ENCODE measurements around the gene UTP11.

Gene UTP11

GRCh38 chr1:38055965-38056364, 43.4 kb downstream of the UTP11 start:
- Mint-ChIP-seq H3K4me1 (ENCODE audit: low read depth) (peaks cover 11% of the 10 kb centered on the region), H3K9me3 (no peaks in the 10 kb centered on the region), H3K27ac (no peak overlapping the region), H3K27me3 (ENCODE audit: low read depth) (peaks cover 2% of the 10 kb centered on the region), H3K36me3 (ENCODE audit: low read depth) (no peaks in the 10 kb centered on the region), H3K4me3 (no peak overlapping the region)
- no peak for DNase-seq (ENCODE audit: low spot score)

GRCh38 chr1:38059635-38060250, 47.2 kb downstream of the UTP11 start:
- Mint-ChIP-seq H3K4me3 (no peak overlapping the region), H3K27ac (no peak overlapping the region), H3K9me3 (no peaks in the 10 kb centered on the region), H3K4me1 (ENCODE audit: low read depth) (peaks cover 8% of the 10 kb centered on the region), H3K27me3 (ENCODE audit: low read depth) (no peaks in the 10 kb centered on the region), H3K36me3 (ENCODE audit: low read depth) (no peaks in the 10 kb centered on the region)
- DNase-seq (ENCODE audit: low spot score), result no peak

- Mint-ChIP-seq H3K4me3 (no peak overlapping the region), H3K27ac (no peak overlapping the region), H3K36me3 (ENCODE audit: low read depth) (no peaks in the 10 kb centered on the region), H3K4me1 (ENCODE audit: low read depth) (peaks cover 8% of the 10 kb centered on the region), H3K9me3 (no peaks in the 10 kb centered on the region), H3K27me3 (ENCODE audit: low read depth) (no peaks in the 10 kb centered on the region)
- DNase-seq (ENCODE audit: low spot score), result no peak
These were observed 48.0 kb downstream of the UTP11 start for GRCh38 chr1:38060498-38060897.

GRCh38 chr1:38061290-38061689, 48.8 kb downstream of the UTP11 start:
- Mint-ChIP-seq H3K27me3 (ENCODE audit: low read depth) (no peaks in the 10 kb centered on the region), H3K4me3 (no peak overlapping the region), H3K27ac (no peak overlapping the region), H3K9me3 (no peaks in the 10 kb centered on the region), H3K4me1 (ENCODE audit: low read depth) (peaks cover 8% of the 10 kb centered on the region), H3K36me3 (ENCODE audit: low read depth) (no peaks in the 10 kb centered on the region)
- no peak for DNase-seq (ENCODE audit: low spot score)

GRCh38 chr1:38061883-38062328, 49.4 kb downstream of the UTP11 start:
- Mint-ChIP-seq H3K27me3 (ENCODE audit: low read depth) (no peaks in the 10 kb centered on the region), H3K9me3 (no peaks in the 10 kb centered on the region), H3K36me3 (ENCODE audit: low read depth) (no peaks in the 10 kb centered on the region), H3K4me1 (ENCODE audit: low read depth) (peaks cover 8% of the 10 kb centered on the region), H3K27ac (no peak overlapping the region), H3K4me3 (no peak overlapping the region)
- DNase-seq (ENCODE audit: low spot score), result no peak

- H3K36me3 Mint-ChIP-seq (ENCODE audit: low read depth), result no peaks in the 10 kb centered on the region
- H3K9me3 Mint-ChIP-seq, result no peaks in the 10 kb centered on the region
- DNase-seq (ENCODE audit: low spot score), result no peak
- H3K4me1 Mint-ChIP-seq (ENCODE audit: low read depth), result peaks cover 8% of the 10 kb centered on the region
- peaks cover 4% of the 10 kb centered on the region for H3K27me3 Mint-ChIP-seq (ENCODE audit: low read depth)
- H3K4me3 Mint-ChIP-seq, result no peak overlapping the region
- no peak overlapping the region for H3K27ac Mint-ChIP-seq
These were observed 50.1 kb downstream of the UTP11 start for GRCh38 chr1:38062361-38063288.

- no peak overlapping the region for H3K4me3 Mint-ChIP-seq
- H3K4me1 Mint-ChIP-seq (ENCODE audit: low read depth), result peaks cover 4% of the 10 kb centered on the region
- no peaks in the 10 kb centered on the region for H3K36me3 Mint-ChIP-seq (ENCODE audit: low read depth)
- H3K9me3 Mint-ChIP-seq, result no peaks in the 10 kb centered on the region
- H3K27ac Mint-ChIP-seq, result no peak overlapping the region
- peaks cover 9% of the 10 kb centered on the region for H3K27me3 Mint-ChIP-seq (ENCODE audit: low read depth)
- DNase-seq (ENCODE audit: low spot score), result no peak
These were observed 51.1 kb downstream of the UTP11 start for GRCh38 chr1:38063616-38064015.

- no peak for DNase-seq (ENCODE audit: low spot score)
- Mint-ChIP-seq H3K4me1 (ENCODE audit: low read depth) (no peaks in the 10 kb centered on the region), H3K27me3 (ENCODE audit: low read depth) (peaks cover 10% of the 10 kb centered on the region), H3K36me3 (ENCODE audit: low read depth) (no peaks in the 10 kb centered on the region), H3K4me3 (no peak overlapping the region), H3K9me3 (no peaks in the 10 kb centered on the region), H3K27ac (no peak overlapping the region)
These were observed 51.8 kb downstream of the UTP11 start for GRCh38 chr1:38064197-38064903.

- Mint-ChIP-seq H3K27ac (no peak overlapping the region), H3K27me3 (ENCODE audit: low read depth) (peaks cover 10% of the 10 kb centered on the region), H3K4me3 (no peak overlapping the region), H3K4me1 (ENCODE audit: low read depth) (no peaks in the 10 kb centered on the region), H3K36me3 (ENCODE audit: low read depth) (no peaks in the 10 kb centered on the region), H3K9me3 (no peaks in the 10 kb centered on the region)
- DNase-seq (ENCODE audit: low spot score), result no peak
These were observed 55.9 kb downstream of the UTP11 start for GRCh38 chr1:38068220-38068979.

- H3K9me3 Mint-ChIP-seq, result no peaks in the 10 kb centered on the region
- H3K36me3 Mint-ChIP-seq (ENCODE audit: low read depth), result no peaks in the 10 kb centered on the region
- H3K4me3 Mint-ChIP-seq, result no peak overlapping the region
- no peaks in the 10 kb centered on the region for H3K4me1 Mint-ChIP-seq (ENCODE audit: low read depth)
- H3K27me3 Mint-ChIP-seq (ENCODE audit: low read depth), result peaks cover 10% of the 10 kb centered on the region
- no peak for DNase-seq (ENCODE audit: low spot score)
- H3K27ac Mint-ChIP-seq, result no peak overlapping the region
These were observed 56.4 kb downstream of the UTP11 start for GRCh38 chr1:38068980-38069340.

GRCh38 chr1:38071312-38072256, 59.0 kb downstream of the UTP11 start:
- Mint-ChIP-seq H3K27ac (no peak overlapping the region), H3K36me3 (ENCODE audit: low read depth) (no peaks in the 10 kb centered on the region), H3K9me3 (no peaks in the 10 kb centered on the region), H3K27me3 (ENCODE audit: low read depth) (peaks cover 13% of the 10 kb centered on the region), H3K4me3 (no peak overlapping the region), H3K4me1 (ENCODE audit: low read depth) (no peaks in the 10 kb centered on the region)
- no peak for DNase-seq (ENCODE audit: low spot score)

- H3K36me3 Mint-ChIP-seq (ENCODE audit: low read depth), result no peaks in the 10 kb centered on the region
- no peak for DNase-seq (ENCODE audit: low spot score)
- H3K27me3 Mint-ChIP-seq (ENCODE audit: low read depth), result peaks cover 8% of the 10 kb centered on the region
- no peaks in the 10 kb centered on the region for H3K4me1 Mint-ChIP-seq (ENCODE audit: low read depth)
- H3K9me3 Mint-ChIP-seq, result no peaks in the 10 kb centered on the region
- H3K4me3 Mint-ChIP-seq, result no peak overlapping the region
- no peak overlapping the region for H3K27ac Mint-ChIP-seq
These were observed 60.3 kb downstream of the UTP11 start for GRCh38 chr1:38072858-38073257.

All from T-helper 2 cell treated with Interferon-gamma antibody and Interleukin-4, amounts not matched to agents 5 μg/mL and 100 μg/mL, for 36 hours (primary cell).